TTC549 (cell line): ENCODE data around the gene TJP1.

ENCODE experiments used
- FAIRE-seq: peaks from 2 replicates; lab custom pipeline; 2012; peaks lifted over from hg19 to GRCh38; lab: Jason Lieb, UNC

Gene TJP1

DNA sequence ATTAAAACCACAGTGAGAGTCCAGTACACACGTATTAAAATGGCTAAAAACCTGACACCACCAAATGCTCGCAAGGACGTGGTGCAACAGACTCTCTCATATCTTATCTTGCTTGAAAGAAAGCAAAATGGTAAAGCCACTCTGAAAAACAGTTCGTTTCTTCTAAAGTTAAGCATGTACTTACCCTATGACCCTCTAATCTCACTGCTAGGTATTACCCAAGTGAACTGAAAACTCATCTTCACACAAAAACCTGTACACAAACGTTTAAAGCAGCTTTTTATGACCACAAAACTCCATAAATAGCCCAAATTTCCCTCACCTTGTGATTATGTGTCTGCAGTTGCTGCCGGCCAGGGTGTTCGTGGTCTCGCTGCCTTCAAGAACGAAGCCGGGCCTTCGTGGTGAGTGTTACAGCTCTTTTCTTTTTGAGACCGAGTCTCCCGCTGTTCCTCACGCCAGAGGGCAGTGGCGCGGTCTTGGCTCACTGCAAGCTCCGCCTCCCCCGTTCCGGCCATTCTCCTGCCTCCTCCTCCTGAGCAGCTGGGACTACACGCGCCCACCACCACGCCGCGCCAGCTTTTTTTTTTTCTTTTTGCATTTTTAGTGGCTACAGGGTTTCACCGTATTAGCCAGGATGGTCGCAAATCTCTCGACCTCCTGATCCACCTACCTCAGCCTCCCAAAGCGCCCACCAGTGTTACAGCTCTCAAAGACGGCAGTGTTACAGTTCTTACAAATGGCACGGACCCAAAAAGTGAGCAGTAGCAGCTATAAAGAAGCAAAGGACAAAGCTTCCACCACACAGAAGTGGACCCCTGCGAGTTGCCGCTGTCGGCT lies 165.4 kb downstream of the TJP1 start:
- FAIRE-seq = no peak

- FAIRE-seq = no peak
Observed at GRCh38 chr15:29652595-29652994, 169.7 kb downstream of the TJP1 start.

GRCh38 chr15:29651476-29652233 lies 170.6 kb downstream of the TJP1 start:
- FAIRE-seq = no peak
